Fibroblast of skin of right biceps (primary cell): ENCODE measurements around the gene MRGPRX1.
"Not testable (repeated sequence)": the region's sequence is repeated elsewhere in the genome, so short reads cannot be mapped to it uniquely, and the experiment has no call there.

ENCODE experiments used
- DNase-seq: peaks from one replicate; pipeline ENCODE4 v3.0.0-alpha.2; 2013

Gene MRGPRX1

DNA sequence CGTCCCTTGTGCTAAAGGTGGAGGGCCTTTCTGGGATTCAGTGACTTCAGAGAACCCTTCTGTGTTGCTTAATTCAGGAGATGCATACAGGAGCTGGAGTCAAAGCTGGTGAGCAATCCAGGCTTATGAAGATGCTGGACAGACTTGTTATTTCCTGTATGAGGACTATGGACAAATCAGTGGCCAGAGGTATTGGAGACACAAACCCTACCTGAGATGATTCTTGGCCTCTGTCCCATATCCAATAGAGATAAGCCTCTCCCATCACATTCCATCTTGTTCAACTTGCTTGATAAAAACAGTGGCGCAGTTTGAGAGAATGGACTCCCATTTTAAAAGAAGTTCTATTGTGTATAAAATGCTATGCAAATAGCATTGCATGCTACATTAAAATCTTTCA lies at the start of gene MRGPRX1:
Gene MRGPRX1, minus strand, starts transcription at position 101 of the 400 bp plus-strand sequence. CDS start 4,630 bp downstream, outside the sequence.
- DNase-seq, result no peak

DNA sequence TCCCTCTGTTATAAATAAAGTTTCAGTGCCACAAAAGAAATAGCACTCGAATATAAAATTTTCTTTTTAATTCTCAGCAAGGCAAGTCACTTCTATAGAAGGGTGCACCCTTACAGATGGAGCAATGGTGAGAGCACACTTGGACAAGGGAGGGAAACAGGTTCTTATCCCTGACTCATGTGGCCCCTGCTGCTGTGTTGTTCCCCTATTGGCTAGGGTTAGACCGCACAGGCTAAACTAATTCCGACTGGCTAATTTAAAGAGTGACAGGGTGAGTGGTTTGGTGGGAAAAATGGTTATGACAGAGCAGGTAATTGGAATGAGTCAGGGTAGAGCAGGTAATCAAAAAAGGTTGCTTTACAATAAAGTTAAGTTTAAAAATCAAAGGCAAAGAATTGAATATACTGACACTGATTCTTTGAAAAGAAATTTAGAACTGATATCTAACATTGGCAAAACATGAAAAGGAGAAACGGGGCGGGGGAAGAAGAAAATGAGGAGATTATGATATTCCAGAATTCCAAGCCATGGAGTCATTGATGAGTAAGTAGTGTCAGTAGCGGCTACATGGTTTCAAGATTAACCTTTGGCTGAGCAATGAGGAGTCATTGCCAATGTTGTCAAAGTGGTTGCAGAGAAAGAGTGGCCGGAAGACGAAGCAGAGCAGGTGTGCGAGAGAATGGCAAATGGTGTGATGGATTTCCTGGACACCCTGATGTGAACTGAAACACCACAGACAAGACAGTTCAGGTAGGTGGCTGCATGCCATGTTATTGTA lies 48.4 kb upstream of the MRGPRX1 start:
- peak; percentile 3 for DNase-seq

DNA sequence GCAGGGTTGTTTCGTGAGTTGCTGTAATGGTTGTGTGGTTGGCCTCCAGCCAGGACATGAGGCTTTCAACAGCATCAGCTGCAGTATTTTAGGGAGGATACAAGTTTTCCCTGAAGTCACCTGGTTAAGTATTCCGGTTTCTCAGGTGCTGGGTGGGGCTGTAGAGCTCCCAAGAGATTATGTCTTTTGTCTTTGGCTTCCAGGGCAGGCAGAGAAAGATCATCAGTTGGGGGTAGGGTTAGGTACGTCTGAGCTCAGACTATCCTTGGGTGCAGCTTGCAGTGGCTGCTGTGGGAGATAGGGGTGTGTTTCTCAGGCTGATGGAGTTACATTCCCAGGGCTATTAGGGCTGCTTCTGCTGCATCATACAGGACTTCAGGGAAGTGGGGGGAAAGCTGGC lies 47.5 kb upstream of the MRGPRX1 start:
- DNase-seq, result no peak

DNA sequence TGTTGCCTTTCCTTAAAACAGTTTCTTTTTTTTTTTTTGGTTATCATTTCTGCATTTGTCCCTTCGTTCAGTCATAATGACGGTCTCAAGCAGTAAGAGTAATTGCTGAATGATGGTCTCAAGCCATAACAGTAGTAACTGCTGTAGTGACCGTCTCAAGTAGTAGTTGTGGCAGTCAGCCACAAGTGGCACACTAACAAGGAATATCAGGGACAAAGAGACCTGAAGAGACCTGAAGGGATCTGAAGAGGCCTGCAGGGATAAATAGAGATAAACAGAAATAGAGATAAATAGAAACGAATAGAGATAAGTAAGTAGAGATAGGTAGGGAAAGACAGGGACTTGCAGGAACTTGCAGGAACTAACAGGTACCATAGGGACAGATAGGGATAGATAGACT lies 42.7 kb upstream of the MRGPRX1 start:
- DNase-seq, result no peak

DNA sequence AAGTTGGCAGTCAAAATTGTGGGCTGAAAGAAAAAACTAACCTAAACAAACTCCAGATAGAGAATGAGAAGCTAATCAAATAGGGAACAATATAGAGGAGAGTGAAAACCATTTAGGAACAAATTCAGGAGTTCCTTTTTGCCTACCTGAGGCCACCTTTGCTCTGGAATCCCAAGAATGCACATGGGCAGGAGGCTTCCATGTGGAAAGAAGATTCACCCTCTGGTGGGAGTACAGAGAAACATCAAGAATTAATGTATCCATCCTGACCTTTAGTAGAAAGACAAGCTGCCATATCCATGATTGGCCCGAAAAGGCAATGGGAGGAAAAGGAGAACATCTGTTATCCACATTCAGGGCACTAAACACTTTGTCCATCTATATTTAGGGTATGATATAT lies 35.0 kb upstream of the MRGPRX1 start:
- DNase-seq, result no peak

DNA sequence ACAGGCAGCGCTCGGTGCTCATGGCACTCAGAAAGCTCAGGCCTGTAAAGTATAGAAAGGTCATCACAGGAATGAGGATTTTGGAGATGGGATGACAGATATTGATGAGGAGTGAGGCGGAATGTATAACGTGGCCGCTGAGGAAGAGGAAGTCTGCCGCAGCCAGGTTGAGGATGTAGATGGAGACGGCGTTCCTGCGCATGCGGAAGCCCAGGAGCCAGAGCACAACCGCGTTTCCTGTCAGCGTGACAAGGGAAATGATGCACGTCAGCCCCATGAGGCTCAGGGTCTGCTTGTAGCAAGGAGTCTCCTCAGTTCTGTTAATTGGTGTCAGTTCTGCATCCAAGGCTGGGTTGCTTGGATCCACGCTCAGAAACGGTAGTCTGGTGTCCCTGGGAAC lies 33.1 kb upstream of the MRGPRX1 start:
- no peak for DNase-seq

DNA sequence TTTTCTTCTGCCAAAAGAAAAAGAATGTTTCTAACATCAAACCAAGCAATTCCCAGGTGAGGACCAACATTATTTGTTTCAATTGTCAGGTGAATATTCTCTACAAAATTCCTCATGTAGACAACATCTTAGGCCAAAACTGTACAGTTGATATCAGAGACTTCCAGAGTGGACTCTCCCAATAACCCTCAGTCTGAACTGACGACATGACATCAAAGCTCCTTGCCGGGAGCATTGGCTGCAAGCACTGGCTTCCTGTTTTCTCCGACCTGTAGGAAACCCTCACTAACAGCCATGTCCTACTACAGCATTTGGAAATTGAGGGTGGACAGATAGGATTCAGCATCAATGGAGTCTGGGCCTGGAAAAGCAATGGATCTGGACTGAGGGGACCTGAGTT lies 30.5 kb upstream of the MRGPRX1 start:
- DNase-seq, result no peak

DNA sequence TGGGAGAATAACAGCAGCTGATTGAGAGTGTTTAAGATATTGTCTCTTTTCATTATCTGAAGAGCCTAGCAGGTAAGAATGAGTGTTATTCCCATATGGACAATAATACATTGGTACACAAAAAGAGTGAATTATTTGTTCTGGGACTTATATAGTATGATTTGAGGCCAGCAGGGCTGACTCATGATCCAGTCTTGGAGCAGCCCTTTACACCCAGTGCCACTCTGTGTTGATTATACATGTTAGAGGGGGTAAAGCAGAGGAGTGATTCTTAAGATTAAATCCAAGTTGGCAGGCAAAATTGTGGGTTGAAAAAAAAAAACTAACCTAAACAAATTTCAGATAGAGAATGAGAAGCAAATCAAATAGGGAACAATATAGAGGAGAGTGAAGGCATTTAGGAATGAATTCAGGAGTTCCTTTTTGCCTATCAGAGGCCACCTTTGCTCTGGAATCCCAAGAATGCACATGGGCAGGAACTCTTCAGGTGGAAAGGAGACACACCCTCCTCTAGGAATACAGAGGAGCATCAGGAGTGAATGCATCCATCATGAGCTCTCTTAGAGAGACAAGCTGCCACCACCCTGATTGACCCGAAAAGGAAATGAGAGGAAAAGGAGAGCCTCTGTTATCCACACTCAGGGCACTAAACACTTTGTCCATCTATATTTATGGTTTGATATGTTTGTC lies 19.2 kb upstream of the MRGPRX1 start:
- no peak for DNase-seq

DNA sequence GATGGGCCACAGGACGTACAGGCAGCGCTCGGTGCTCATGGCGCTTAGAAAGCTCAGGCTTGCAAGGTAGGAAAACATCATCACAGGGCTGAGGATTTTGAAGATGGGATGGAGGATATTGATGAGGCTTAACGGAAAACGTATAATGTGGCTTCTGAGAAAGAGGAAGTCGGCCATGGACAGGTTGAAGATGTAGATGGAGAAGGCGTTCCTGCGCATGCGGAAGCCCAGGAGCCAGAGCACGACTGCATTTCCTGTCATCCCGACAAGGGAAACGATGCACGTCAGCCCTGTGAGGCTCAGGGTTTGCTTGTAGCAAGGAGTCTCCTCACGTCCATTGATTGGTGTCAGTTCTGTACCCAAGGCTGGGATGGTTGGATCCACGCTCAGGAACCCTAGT lies 17.4 kb upstream of the MRGPRX1 start:
- DNase-seq, result no peak

DNA sequence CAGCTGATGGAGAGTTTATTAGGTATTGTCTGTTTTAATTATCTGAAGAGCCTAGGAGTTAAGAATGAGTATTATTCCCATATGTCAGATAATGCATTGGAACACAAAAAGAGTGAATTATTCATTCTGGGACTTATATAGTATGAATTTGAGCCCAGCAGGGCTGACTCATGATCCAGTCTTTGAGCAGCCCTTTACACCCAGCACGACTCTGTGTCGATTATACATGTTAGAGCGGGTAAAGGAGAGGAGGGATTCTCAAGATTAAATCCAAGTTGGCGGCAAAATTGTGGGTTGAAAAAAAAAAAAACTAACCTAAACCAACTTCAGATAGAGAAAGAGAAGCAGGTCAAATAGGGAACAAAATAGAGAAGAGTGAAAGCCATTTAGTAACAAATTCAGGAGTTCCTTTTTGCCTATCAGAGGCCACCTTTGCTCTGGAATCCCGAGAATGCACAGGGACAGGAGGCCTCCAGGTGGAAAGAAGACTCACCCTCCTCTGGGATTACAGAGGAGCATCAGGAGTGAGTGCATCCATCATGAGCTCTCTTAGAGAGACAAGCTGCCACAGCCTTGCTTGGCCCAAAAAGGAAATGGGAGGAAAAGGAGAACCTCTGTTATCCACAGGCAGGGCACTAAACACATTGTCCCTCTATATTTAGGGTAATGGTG lies 3.1 kb downstream of the MRGPRX1 start:
- no peak for DNase-seq

DNA sequence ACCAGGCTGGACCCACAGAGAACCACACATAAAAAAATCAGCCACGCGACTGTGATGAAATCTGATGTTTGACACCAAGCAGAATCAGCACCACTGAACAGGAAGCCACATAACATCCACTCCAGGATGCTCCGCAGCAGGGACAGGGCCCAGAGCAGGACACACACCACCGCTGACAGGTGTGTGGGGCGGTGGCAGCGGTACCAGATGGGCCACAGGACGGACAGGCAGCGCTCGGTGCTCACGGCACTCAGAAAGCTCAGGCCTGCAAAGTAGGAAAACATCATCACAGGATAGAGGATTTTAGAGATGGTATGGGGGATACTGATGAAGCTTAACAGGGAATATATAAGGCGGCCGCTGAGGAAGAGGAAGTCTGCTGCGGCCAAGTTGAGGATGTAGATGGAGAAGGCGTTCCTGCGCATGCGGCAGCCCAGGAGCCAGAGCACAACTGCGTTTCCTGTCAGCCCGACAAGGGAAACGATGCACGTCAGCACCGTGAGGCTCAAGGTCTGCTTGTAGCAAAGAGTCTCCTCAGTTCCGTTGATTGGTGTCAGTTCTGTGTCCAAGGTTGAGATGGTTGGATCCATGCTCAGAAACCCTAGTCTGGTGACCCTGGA lies 4.9 kb downstream of the MRGPRX1 start:
- DNase-seq, result no peak

DNA sequence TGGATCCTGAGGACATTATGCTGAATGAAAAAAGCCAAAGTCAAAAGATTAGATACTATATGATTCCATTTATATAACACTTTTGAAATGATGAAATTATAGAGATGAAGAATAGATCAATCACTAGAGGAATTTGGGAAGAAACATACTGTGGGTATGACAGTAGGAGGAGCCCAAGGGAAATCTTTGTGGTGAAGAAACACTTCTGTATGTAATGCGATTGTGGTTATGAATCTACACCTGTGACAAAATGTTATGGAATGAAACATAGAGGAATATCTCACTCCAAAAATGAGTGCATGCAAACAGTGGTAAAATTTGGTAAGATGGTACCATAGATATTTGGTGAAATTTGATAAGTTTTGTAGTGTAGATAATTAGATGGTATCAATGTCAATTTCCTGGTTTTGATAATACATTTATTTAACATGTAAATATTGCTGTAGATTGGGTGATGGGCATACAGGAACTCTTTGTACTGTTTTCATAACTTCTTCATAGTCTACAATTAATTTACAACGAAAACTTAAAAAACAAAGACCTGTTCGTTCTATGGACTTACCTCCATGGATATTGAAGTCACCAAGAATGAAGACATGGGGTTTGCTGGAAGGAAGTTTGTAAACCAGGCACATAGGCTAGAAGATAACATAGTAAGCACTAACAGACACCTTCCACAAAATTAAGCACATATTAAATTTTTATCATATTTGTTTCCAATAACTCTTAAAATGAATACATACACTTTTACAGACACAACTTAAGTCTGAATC lies 11.5 kb downstream of the MRGPRX1 start:
- no peak for DNase-seq

DNA sequence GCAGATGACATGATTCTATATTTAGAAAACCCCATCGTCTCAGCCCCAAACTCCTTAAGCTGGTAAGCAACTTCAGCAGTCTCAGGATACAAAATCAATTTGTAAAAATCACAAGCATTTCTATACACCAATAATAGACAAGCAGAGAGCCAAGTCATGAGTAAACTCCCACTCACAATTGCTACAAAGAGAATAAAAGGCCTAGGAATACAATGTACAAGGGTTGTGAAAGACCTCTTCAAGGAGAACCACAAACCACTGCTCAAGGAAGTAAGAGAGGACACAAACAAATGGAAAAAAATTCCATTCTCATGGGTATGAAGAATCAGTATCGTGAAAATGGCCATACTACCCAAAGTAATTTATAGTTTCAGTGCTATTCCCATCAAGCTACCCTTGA lies 13.8 kb downstream of the MRGPRX1 start:
- not testable (repeated sequence) for DNase-seq

DNA sequence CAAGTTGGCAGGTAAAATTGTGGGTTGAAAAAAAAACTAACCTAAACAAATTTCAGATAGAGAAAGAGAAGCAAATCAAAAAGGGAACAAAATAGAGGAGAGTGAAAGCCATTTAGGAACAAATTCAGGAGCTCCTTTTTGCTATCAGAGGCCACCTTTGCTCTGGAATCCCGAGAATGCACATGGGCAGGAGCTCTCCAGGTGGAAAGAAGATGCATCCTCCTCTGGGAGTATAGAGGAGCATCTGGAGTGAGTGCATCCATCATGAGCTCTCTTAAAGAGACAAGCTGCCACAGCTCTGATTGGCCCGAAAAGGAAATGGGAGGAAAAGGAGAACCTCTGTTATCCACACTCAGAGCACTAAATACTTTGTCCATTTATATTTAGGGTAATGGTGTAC lies 26.3 kb downstream of the MRGPRX1 start:
- DNase-seq, result no peak

DNA sequence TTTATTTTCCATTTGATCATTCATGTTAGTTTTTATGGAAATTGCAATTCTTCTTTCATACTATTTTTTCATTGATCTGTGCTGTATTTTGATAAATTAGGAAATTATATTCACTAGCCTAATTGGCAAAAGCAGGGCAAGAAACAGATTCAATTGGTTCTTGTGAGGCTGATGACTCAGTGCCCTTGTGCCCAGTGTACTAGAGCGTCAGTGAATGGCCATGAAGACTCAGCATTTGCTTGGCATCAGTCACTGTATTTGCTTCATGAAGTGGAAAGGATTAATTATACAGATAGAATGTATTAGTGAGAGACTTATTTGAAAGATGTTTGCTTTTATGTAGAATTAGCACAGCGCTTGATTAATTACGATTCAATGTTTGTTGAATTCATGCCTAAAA lies 31.8 kb downstream of the MRGPRX1 start:
- no peak for DNase-seq

DNA sequence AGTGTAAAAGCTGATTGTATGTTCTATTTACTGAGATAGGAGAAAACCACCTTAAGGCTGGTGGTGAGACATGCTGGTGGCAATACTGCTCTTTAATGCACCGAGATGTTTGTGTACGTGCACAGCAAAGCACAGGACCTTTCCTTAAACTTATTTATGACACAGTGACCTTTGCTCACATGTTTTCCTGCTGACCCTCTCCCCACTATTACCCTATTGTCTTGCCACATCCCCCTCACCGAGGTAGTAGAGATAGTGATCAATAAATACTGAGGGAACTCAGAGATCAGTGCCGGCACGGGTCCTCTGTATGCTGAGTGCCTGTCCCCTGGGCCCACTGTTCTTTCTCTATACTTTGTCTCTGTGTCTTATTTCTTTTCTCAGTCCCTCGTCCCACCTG lies 38.6 kb downstream of the MRGPRX1 start:
- not testable (repeated sequence) for DNase-seq

DNA sequence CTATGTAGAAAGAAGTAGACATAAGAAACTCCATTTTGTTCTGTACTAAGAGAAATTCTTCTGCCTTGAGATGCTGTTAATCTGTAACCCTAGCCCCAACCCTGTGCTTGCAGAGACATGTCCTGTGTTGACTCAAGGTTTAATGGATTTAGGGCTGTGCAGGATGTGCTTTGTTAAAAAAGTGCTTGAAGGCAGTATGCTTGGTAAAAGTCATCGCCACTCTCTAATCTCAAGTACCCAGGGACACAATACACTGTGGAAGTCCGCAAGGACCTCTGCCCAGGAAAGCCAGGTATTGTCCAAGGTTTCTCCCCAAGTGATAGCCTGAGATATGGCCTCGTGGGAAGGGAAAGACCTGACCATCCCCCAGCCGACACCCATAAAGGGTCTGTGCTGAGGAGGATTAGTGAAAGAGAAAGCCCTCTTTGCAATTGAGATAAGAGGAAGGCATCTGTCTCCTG lies 39.0 kb downstream of the MRGPRX1 start:
- not testable (repeated sequence) for DNase-seq

DNA sequence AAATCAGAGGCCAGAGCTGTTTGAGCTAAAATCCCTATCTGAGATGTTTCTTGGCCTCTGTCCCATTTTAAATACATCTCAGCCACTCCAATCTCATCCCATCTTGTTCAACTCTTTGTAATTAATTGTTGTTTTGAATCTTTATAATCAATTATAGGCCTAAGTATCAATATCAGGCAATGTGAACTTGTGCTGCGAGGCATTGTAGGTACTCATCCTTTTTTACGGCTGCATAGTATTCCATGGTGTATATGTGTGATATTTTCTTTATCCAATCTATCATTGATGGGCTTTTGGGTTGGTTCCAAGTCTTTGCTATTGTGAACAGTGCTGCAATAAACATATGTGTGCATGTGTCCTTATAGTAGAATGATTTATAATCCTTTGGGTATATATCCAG lies 47.5 kb downstream of the MRGPRX1 start:
- DNase-seq, result not testable (repeated sequence)

DNA sequence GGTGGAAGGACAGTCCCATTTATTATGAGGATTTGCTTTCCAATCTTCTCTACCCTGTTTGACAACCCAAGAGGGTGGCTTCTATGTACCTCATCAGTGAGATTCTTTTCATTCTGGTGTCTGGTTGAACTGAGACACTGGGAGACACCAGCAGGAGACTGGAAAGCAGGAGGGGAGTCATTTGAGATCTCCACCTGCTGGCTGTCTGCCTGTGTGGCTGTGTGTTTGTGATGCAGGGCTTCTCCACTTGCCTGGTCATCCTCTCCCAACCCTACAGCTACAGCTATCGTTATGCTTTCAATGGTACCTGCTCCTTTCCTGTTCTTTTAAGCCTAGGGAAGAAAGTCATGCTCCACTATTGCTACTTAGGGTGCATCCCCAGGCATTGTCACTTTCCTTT lies 48.6 kb downstream of the MRGPRX1 start:
- DNase-seq, result no peak
